Esophagus muscularis mucosa (tissue), 4 donors: ENCODE results near the gene IZUMO4.

Experiments used
- CTCF ChIP-seq, 3 experiments: fragments of 200-600 bp in 2 of 3; fragments of 450-650 bp in 1 of 3; sonication (generic) in 2 of 3; IDR thresholded peaks; one replicate each; pipeline ENCODE4 v1.5.1; 2017 to 2019; ENCODE audit warnings: antibody characterized with exemption in 3 of 3, mild to moderate bottlenecking in 2 of 3, moderate library complexity in 1 of 3
- EP300 ChIP-seq: sonication (generic); formaldehyde crosslinking; IDR thresholded peaks from one replicate; pipeline ENCODE4 v1.6.1; 2017; ENCODE audit warnings: antibody characterized with exemption
- POLR2A ChIP-seq: fragments of 450-650 bp; IDR thresholded peaks from one replicate; pipeline ENCODE4 v1.6.1; 2017; ENCODE audit warnings: antibody characterized with exemption, moderate library complexity, mild to moderate bottlenecking, low read depth
- POLR2AphosphoS5 ChIP-seq, 2 donors: sonication (generic); formaldehyde crosslinking; IDR thresholded peaks; one replicate each; pipeline ENCODE4 v1.6.1; 2017; ENCODE audit warnings: antibody characterized with exemption in 2 of 2

DNA sequence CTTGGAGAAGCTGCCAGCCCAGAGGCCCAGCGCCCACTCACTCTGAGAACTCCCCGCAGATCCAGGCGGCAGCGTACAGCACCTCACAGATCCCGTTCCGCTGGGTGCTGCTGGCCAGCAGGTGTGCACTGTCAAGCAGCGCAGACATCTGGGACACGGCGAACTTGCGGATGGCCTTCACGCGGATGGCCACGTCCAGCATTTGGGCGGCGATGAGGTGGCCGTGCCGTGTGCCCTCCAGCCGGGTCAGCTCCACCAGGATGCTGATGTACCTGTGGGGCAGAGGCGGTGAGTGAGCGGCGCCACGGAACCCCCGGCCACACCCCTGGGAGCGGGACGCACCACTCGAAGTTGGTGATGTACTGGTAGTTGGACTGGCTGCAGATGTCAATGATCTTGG, 24.1 kb downstream of the IZUMO4 start:
- TF ChIP-seq CTCF (IDR thresholded peaks at IDR 0.05): no peak
- no peak for TF ChIP-seq POLR2A
- no peak for TF ChIP-seq POLR2AphosphoS5 (IDR thresholded peaks at IDR 0.05)
- TF ChIP-seq EP300: no peak
